SH-SY5Y (cell line): ENCODE measurements around the gene LRRC66.

Source experiments
- GATA2 ChIP-seq: IDR thresholded peaks from 2 replicates; pipeline ENCODE4 v1.6.1; 2011; ENCODE audit warnings: mild to moderate bottlenecking, low read depth, low read length
- GATA3 ChIP-seq: IDR thresholded peaks from 2 replicates; pipeline ENCODE4 v1.6.1; 2011; ENCODE audit warnings: low read depth, mild to moderate bottlenecking, low read length, moderate library complexity

Gene LRRC66

DNA sequence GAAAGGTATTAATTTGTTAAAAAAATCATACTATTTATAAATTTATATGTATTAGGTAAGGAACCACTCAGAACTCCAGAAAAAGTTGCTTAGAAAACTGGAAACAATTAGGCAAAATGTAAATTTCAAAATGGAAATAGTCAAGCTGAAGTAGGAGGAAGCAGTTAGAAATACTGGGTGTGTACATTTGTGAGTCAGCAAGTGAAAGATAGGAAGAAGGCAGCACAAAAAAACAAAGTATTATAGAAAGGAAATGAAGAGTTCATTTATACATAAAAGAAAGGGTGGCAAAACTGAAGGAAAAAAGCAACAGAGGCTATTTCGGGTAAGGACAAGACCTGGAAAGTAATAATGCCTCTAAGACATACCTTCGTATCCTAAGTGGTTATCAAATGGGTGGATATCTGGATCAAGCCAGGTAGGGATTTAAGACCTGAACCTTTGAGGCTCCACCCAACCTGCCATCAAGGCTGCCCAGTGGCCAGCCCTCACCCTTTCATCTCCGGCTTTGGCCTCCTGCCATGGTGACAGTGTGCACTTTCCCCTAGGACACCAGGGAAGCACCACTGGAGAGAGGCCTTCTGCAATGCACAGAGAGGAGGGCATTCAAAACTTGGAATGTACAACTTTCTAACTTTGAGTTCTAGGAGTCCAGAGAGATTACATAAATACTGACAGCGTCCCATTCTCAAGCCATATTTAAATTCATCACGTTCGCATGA lies at the start of gene LRRC66:
Gene LRRC66 (minus strand): TSS at position 428 of the 722 bp plus-strand sequence. CDS start 2,750 bp downstream, outside the sequence.
- TF ChIP-seq GATA3 (no peak), GATA2 (no peak)

GRCh38 chr4:52069571-52069970 lies 49.4 kb upstream of the LRRC66 start:
- no peak for TF ChIP-seq GATA2
- TF ChIP-seq GATA3, result no peak

GRCh38 chr4:52059372-52059771 lies 39.2 kb upstream of the LRRC66 start:
- no peak for TF ChIP-seq GATA2
- TF ChIP-seq GATA3, result no peak

GRCh38 chr4:52058275-52058674 lies 38.1 kb upstream of the LRRC66 start:
- TF ChIP-seq GATA3 (no peak), GATA2 (no peak)

DNA sequence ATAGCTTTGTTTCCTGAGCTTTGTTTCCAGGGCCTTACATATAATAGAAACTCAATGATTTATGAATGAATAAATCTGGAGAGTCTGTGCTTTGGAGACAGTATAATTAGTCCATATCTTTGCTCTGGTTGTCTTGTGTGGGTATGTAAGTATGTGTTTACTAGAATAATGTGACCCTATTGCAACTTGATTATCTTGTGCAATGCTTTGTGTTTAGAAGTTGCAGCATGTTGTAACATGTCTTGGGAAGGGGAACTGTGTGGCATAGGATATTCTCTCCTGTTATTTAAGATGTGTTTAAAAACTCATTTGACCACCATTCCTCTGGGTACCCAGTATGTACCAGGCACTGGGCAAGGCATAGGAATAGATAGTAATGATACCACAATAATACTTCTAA lies 37.0 kb upstream of the LRRC66 start:
- no peak for TF ChIP-seq GATA2
- no peak for TF ChIP-seq GATA3

- no peak for TF ChIP-seq GATA2
- TF ChIP-seq GATA3, result no peak
These were observed 34.1 kb upstream of the LRRC66 start for GRCh38 chr4:52054254-52054653.

GRCh38 chr4:52052475-52052780 lies 32.3 kb upstream of the LRRC66 start:
- TF ChIP-seq GATA2 (no peak), GATA3 (no peak)

DNA sequence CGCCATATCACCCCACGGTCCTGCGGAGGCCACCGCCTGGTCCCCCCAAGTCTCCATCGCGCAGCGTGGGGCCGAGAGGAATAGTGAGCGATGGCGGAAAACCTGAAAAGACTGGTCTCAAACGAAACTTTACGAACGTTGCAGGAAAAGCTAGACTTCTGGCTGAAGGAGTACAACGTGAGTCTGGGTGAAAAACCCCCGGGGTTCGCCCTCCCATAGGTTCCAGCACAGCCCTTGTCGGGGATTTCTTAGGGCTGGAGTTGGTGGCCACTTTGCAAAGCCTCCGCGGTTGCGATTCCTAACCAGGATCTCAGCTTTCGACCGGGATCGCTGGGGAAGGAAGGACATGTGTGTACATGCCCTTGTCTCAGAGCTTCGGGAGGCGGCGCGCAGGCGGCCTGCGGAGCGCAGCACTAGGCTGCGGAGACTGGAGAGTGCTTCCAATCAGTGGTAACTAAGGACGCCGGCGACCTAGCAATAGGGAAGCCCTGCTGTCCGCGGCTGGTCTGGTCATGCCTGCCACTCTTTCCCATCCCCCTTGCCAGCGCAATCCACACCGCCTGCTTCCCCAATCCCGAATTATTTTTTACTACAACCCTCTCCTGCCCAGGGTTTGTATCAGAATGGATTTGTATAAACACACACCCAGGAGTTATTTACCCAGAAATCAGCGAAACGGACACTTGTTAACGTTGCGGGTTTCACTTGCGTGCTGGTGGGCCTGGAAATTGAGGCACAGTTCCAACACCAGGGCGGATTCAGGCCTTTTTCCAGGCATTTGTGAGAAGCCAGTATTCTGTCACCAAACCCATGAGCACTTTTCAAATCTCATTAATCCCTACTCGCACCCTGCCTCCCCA lies 31.7 kb upstream of the LRRC66 start:
- TF ChIP-seq GATA3 (no peak), GATA2 (no peak)

DNA sequence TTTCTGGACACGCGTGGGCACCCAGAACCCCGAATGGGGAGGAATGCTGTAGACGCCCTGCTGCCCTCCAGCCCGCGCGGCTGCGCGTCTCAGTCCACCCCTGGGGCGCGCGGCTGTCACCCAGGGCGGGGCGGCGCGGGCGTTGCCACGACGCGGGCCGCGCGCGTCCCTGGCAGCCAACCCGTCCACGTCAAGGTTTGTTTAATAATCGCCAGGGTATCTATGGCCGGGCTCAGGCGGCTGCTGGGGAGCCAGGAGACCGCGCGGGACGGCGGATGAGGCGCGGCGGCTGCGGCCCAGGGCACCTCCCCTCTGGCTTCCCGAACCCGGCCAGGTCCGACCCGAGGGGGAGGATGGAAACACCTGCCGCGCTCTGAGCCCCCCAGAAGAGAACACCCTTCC lies 31.1 kb upstream of the LRRC66 start, which contains the start of gene SPATA18:
Gene SPATA18 (plus strand): TSS at position 92 of the 402 bp plus-strand sequence. CDS start 401 bp downstream, outside the sequence.
- TF ChIP-seq GATA3 (no peak), GATA2 (no peak)

GRCh38 chr4:52049266-52049665 lies 29.1 kb upstream of the LRRC66 start:
- TF ChIP-seq GATA2 (no peak), GATA3 (no peak)

DNA sequence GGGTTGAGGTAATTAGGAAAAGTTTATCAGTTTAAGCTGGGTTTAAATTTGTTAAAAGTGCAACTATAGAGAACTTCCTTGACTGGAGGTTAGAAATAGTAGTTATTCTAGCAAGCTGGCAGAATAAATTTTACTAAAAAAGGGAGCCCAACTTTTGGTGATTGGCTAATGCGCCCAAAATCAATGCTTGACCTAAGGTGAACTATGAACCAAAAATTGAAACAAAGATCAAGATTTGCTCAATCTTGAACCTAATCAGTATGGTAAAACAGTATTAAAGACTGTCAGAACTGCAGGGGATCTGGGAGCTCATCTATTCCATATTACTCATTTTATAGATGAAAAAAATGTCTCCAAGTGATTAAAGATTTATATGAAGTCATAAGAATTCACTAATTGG lies 24.9 kb upstream of the LRRC66 start:
- TF ChIP-seq GATA2 (no peak), GATA3 (no peak)

- no peak for TF ChIP-seq GATA3
These were observed 18.1 kb upstream of the LRRC66 start, which contains the start of gene SGCB for GRCh38 chr4:52038103-52038912. TSS of gene SGCB (minus strand) at chr4:52038299. CDS start at chr4:52038259, 40 bp downstream.

- TF ChIP-seq GATA3 (no peak), GATA2 (no peak)
These were observed 17.5 kb upstream of the LRRC66 start for GRCh38 chr4:52037689-52038102.
